Chondrocyte (in vitro differentiated cells): ENCODE measurements around the gene GNAT1. TPM values are rescaled to one million over a fixed set of nuclear protein-coding genes. Genes with fewer than 3 reads are reported as not detected.
A peak's percentile ranks its signal among the peaks of the same experiment; 100 is the strongest.

Source experiments
- DNase-seq: peaks from one replicate; pipeline ENCODE4 v3.0.0; 2021; ENCODE audit warnings: mixed read lengths, low spot score
- H3K27ac Mint-ChIP-seq: one replicate; pipeline ENCODE4 v1.8.0; 2021; ENCODE audit warnings: mild to moderate bottlenecking, moderate library complexity, mixed read lengths; ENCODE audit not compliant: unreplicated experiment
- H3K27me3 Mint-ChIP-seq: 2 replicates; pipeline ENCODE4 v1.8.0; 2021; ENCODE audit warnings: low read depth, mixed read lengths
- H3K36me3 Mint-ChIP-seq: 2 replicates; pipeline ENCODE4 v1.8.0; 2021; ENCODE audit warnings: low read depth, mixed read lengths
- H3K4me1 Mint-ChIP-seq: 2 replicates; pipeline ENCODE4 v1.8.0; 2021; ENCODE audit warnings: low read depth, mild to moderate bottlenecking, mixed read lengths
- H3K4me3 Mint-ChIP-seq: one replicate; pipeline ENCODE4 v1.8.0; 2021; ENCODE audit warnings: mild to moderate bottlenecking, moderate library complexity, mixed read lengths; ENCODE audit not compliant: unreplicated experiment
- H3K9me3 Mint-ChIP-seq: 2 replicates; pipeline ENCODE4 v1.8.0; 2021; ENCODE audit warnings: low read depth, mixed read lengths
- CTCF ChIP-seq: fragments of 200-600 bp; sonication (generic); IDR thresholded peaks from 2 replicates; pipeline ENCODE4 v1.5.0; 2021; ENCODE audit warnings: antibody characterized with exemption, mild to moderate bottlenecking, moderate library complexity
- total RNA-seq: library from RNA; stranded (reverse); gene quantifications from 3 replicates; pipeline ENCODE4 v1.2.1, GENCODE V29; 2021

GNAT1 gene
- total RNA-seq, 1 donor from 2014 or later = not detected

- no peaks in the 10 kb centered on the region for H3K27me3 Mint-ChIP-seq
- peak overlapping the region; percentile 98 for H3K4me3 Mint-ChIP-seq
- H3K27ac Mint-ChIP-seq = peak overlapping the region; percentile 95
- DNase-seq = no peak
- no peaks in the 10 kb centered on the region for H3K9me3 Mint-ChIP-seq
- peaks cover 4% of the 10 kb centered on the region for H3K36me3 Mint-ChIP-seq
- no peak for TF ChIP-seq CTCF
- peaks cover 34% of the 10 kb centered on the region for H3K4me1 Mint-ChIP-seq
Measured at GRCh38 chr3:50236484-50237132, 45.2 kb downstream of the GNAT1 start.

- Mint-ChIP-seq H3K9me3 (no peaks in the 10 kb centered on the region), H3K27me3 (no peaks in the 10 kb centered on the region), H3K4me1 (peaks cover 38% of the 10 kb centered on the region), H3K4me3 (peak overlapping the region; percentile 98), H3K27ac (peak overlapping the region; percentile 95), H3K36me3 (peaks cover 4% of the 10 kb centered on the region)
- no peak for DNase-seq
- TF ChIP-seq CTCF = no peak
Measured at GRCh38 chr3:50237133-50237651, 45.8 kb downstream of the GNAT1 start.

GRCh38 chr3:50237754-50238548 lies 46.5 kb downstream of the GNAT1 start:
- peak overlapping the region; percentile 98 for H3K4me3 Mint-ChIP-seq
- no peak for DNase-seq
- peaks cover 4% of the 10 kb centered on the region for H3K36me3 Mint-ChIP-seq
- H3K4me1 Mint-ChIP-seq = peaks cover 44% of the 10 kb centered on the region
- no peaks in the 10 kb centered on the region for H3K9me3 Mint-ChIP-seq
- H3K27ac Mint-ChIP-seq = peak overlapping the region; percentile 95
- H3K27me3 Mint-ChIP-seq = no peaks in the 10 kb centered on the region
- no peak for TF ChIP-seq CTCF

- Mint-ChIP-seq H3K27ac (peak overlapping the region; percentile 95), H3K27me3 (no peaks in the 10 kb centered on the region), H3K9me3 (no peaks in the 10 kb centered on the region), H3K4me3 (peak overlapping the region; percentile 98), H3K4me1 (peaks cover 47% of the 10 kb centered on the region), H3K36me3 (peaks cover 4% of the 10 kb centered on the region)
- DNase-seq = no peak
- TF ChIP-seq CTCF = peak; percentile 28
Measured at GRCh38 chr3:50238549-50239026, 47.2 kb downstream of the GNAT1 start.

GRCh38 chr3:50239649-50240048 lies 48.2 kb downstream of the GNAT1 start:
- peak overlapping the region; percentile 75 for H3K27ac Mint-ChIP-seq
- H3K4me1 Mint-ChIP-seq = peaks cover 55% of the 10 kb centered on the region
- H3K36me3 Mint-ChIP-seq = peaks cover 5% of the 10 kb centered on the region
- peak overlapping the region; percentile 98 for H3K4me3 Mint-ChIP-seq
- DNase-seq = no peak
- H3K27me3 Mint-ChIP-seq = no peaks in the 10 kb centered on the region
- no peak for TF ChIP-seq CTCF
- no peaks in the 10 kb centered on the region for H3K9me3 Mint-ChIP-seq
